IPS DF 4.7 (cell line): ENCODE data around the gene KLHL35.

Experiments used
- DNase-seq: peaks from one replicate; pipeline ENCODE4 v3.0.0-alpha.2; 2013; ENCODE audit warnings: low spot score; ENCODE audit errors: extremely low read depth

Gene KLHL35

DNA sequence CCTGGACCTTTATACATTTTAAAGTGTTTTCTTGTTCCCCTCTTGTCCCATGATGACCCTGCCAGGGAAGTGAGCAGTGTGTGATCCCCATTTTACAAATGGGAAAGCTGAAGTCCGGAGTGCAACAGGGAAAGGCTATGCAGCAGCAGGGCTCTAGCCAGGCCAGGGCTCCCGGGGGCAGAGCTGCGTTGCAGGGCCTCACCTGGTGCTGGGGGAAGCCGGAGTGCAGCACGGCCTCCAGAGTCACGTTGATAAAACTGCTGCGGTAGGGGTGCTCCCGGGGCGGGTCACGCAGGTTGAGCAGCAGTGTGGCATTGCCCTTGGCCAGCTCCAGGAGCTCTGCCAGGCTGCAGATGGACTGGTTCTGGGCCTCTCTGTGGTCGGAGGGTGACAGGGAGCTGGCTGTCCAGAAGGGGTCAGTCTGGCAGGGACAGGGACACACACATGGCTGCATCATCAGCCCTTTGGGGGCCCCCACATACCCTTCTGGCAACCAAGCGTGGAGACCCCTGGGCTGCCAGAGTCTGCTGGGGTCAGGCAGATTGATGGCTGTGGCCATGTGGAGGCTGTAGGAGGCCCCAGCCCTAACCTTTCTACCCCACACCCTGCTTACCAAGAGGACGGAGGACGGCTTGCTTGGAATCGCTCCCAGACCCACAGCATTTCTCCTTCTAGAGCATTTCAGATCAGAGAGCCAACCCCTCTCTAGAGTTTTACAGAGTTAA is 9.3 kb upstream of the KLHL35 start:
- no peak for DNase-seq

DNA sequence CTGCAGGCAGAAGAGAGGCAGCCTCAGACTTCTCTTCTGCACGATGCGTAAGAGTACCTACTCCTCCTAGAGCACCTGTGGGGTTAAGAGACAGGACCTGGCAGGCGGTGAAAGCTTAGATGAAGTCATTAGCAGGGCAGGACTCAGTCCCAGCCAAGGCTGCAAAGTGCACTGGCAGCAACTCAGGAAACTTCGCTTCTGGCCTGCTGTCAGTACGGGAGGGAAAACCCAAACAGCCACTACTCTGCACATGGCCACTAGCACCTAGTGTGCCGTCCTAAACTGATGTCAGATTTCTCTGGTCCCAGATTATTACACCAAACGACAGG is 8.8 kb upstream of the KLHL35 start:
- no peak for DNase-seq

DNA sequence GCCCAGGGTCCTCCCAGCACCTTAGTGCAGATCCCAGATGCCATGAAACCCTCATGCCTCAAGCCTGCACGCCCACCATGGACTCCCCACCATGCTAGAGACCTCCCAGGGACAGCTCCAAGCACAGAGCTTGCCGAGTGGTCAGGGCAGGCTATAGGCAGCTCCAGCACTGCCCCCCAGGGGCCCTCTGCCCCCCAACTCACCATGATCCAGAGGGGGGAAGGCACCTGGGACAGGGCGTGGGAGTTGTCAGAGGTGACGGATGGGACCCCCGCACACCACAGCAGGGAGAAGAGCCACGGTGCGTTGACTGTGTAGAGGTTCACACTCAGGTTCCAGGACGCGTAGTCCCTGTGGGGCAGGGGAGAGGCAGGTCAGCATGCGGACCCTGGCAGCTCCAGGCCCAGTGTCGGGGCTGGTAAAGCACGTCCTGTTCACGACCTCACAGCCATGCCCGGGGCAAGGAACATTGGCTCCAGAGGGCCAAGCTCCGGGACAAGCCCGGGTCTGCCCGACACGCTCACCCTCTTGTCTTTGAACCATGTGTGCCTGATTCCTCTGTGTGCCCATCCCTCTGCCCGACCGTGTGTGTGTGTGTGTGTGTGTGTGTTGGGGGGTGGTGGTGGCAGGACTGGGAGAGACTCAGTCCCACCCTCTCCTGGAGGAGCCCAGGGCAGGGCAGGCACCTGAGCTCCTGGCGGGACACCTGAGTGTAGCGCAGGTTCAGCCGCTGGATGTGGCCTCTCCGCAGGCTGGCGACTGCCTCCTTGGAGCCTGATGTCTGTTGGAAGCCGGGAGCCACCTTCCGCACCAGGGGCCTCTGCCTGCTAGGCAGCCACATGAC is 8.2 kb upstream of the KLHL35 start:
- no peak for DNase-seq

DNA sequence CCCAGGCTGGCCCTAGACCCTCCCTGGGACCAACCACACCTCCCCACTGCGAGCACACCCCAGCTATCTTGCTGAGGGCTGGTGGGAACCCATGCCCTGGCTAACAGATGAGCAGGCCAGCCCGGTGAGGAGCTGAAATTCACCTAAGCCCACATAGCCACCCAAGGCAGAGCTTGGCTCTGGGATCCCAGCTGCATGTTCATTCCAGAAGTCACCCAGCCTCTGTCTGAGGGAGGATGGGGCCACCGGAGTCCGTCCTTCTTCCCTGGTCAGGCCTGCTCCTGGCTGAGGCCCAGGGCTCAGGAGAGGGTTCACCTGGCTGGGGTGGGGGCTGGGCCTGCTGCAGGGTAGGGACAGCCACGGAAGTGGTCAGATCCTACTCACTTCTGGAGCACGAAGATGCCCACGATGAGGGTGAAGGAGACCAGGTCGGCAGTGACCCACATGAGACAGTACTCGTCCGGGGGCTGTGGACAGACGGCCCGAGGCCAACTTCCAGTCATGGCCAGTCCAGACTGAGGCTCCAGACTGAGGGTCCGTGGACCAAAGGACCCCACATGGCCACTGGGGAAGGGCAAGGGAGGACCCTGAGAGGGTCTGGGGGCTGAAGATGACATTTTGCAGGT is 6.6 kb upstream of the KLHL35 start:
- DNase-seq: no peak

DNA sequence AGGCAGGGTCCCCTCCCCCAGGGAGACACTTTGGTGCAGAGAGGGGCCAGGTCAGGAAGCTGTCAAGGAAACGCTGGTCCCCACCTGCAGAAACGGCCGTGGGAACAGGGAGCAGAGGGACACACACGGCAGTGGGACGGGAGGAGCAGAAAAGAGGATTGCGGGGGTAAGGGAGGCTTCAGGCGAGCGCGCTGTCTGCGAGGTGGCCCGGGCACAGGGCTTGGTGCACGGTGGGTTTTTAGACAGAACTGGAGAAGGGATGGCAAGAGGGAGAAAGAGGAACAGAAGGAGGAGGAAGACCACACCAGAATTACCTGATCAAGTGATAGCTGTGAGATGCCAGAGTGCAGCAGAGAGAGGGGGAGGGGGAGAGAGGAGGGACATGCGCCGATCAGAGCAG is 6.0 kb upstream of the KLHL35 start:
- DNase-seq: no peak

DNA sequence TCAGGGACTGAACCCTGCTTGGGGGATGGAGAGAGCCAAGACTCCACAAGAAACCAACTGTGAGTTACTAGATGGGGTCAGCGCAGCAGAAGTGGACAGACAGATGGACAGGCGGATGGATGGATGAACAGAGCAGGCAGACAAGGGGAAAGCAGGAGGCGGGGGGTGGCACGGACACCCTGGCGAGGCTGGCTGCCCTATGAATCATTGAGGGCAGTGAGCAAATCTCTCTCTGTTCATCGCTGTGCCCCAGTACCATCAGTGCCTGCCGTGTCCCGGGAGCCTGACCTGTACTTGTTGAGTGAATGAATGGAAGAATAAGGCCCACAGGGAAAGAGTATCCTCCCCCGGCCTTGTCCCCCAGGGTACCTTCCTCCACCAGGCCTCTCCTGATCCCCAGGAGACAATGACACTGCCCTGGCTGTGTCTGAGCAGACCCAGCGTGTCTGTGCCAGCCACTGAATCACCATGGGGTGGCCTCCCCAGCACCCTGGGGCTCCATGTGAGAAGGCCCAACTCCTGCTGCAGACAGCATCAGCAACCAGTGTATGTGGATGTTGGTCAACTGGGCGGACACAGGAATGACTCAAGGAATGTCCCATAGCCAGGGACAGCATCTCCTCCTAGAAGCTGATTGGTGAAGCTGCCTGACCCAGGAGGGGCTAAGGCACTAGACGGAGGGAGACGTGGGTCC is 5.1 kb upstream of the KLHL35 start:
- DNase-seq: no peak

DNA sequence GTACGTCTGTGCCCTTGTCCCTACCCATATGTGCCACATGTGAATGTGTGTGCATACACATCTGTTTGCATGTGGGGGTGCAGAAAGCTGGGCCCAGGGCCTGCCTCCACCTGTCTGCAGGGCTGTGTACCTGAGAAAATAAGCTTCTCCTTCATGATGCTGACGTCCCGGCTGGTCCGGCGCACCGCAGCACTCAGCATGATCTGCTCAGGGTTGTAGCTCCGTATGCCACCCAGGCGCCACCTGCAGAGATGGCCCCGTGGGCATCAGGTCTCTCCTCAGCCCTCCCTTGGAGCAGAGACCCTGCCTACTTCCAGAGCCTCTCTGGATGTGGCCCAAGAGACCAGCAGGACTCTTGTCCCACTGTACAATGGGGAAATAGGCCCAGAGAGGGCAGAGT is 3.8 kb upstream of the KLHL35 start:
- no peak for DNase-seq

DNA sequence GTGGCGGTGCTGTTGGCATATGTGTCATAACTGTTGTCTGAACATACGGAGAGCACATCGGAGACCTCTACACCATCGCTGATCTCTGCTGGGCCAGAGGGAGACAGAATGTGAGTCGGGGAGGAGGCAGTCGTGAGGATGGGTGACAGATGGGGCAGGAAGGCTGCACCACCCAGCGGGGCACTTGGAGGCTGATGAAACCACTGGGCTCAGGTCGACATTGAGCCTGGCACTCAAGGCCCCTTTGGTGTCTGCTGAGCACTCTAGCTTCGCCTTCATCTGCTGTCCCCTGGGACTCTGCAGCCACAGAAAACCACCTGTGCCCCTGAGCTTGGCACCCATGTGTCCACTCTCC is 2.5 kb upstream of the KLHL35 start:
- DNase-seq: no peak

DNA sequence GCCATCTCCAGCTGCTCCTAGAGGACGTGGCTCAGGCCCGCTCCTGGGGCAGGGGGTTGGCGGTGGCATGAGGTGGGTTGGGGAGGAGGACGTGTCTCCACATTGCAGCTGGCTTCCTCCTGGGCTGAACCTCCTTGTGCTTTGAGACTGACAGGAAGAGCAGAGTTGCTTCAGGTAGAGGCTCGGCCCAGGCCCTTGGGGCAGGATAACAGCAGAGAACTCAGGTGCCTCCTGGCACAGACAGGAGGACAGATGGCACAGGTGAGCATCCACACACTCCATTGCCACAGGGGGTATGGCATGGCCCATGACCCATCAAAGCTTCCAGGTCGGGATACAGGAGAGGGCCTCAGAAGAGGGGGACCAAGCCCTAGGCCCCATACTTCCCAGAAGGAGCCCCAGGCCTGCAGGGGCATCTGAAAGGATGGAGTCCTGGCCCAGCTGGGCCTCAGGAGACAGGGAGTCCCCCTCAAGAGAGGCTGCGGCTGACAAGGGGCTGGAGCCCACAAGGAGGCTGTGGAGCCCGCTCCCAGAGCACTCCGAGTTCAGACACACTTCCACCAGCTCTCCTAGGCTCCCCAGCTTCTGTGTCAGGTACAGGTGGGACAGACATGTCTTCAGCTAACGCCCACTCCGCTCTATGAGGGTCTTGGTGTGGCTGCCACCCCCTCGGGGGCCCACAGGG is 2.0 kb upstream of the KLHL35 start:
- no peak for DNase-seq

DNA sequence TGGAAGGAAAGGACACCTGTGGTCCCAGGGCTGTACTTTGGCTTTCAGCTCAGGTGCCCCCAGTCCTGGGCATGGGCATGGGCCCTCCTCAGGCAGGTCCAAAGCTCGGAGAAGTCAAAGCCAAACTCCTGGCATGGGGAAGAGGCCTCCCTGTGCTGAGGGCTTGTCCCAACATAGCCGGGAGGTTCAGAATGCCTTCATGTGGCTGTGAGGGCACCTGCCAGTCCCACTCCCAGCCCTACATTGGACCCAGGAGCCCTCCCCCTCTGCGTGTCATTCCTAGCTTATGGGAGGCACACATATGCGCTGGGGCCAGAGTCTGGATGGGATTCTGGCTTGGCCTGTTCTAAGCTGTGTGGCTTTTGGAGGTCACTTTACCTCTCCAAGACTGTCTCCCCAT is 1.0 kb upstream of the KLHL35 start:
- DNase-seq: no peak

DNA sequence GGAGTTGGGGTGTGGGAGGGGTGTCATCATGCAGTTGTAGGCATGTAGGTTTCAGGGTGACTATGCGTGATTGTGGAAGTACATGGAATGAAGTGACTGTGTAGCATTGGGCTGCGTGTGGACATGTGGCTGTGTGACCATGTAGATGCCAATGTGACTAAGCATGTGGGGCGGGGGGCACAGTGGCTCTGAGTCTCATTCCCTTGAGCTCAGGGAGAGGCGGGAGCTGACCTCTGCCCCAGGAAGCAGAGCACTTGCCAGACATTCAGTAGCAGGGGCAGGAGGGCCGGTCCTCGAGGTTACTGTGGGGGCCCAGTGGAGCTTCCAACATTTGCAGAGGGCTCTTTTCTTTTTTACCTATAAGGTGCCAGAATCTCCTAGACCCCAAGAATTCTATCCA is 440 bp upstream of the KLHL35 start:
- no peak for DNase-seq

DNA sequence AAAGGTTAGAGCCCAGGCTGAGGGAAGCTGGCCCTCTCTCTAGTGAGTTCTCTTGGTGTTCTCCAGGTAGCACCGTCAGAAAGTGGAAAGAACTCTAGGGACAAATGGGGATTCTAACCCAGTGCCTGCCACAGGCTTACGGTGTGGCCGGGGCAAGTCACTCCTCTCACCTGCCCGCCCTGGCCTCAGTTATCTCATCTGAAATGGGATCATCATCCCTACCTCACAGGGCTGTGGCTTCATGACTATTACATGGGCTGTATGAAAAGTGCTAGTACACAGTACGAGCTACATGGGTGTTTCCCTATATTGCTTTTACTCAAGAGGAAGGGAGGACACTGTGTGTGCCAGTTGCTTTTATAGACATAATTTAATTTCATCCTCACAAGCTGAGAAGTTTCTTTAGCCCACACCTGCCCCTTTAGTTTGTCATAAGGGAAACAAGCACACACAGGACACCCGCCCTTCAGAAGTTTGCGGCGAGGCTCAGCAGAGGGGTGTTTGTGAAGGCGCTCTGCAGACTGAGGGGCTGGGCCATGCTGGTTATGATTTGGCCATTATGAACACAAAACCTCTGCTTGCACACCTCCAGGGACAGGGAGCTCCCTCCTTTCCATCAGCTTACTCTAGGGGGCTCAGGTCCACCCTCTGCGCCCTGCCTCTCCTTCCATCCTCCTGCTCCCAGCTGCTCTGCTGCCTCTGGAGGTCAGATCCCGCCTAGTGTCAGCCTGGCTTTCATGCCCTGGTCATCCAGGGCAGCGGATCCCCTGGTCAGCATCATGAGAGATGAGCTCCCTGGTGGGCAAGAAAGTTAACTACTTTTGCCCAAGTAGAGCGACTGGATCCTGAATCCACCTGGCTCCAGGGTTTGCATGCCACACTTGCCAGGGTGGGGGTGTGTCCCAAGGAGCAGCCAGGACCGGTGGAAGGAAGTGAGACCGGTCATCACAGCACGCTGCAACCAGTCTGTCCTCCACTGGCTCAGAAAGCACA is 1.2 kb downstream of the KLHL35 start:
- no peak for DNase-seq

DNA sequence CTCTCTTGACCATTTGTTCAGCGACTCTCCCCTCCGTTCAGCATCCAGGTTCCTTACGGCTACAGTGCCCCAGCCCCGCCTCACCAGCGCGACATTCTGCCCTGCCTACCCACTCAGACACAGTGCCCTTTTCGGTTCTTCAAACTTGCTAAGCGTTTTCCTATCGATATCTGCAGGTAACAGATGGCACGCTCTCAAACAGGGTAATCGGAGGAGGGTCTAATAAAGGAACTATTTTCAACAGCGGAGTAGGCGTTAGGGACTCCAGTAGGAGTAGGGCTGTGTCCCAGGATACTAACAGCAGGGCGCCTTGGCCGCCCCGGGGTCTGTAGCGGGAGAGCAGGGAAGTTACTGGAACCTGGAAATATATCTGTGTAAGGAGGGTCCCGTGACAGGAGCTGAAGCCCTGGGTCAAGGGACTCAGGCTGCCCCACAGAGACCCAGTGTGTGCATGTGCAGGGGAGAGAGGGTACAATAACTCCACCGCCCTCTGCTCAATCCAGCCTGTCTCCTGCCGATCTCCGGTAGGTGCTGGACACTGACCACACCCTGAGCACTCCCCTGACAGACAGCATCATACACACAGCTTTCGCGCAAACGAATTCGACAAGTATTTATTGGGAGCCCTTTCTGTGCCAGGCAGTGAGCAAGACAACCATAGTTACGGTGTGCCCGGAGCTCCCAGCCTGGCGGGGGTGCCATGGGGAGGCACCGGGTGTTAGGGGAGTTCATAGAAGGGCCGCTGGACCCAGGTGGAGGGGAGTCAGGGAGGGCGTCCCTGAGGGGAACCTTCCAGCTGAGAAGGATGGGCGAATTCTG is 2.1 kb downstream of the KLHL35 start:
- no peak for DNase-seq

DNA sequence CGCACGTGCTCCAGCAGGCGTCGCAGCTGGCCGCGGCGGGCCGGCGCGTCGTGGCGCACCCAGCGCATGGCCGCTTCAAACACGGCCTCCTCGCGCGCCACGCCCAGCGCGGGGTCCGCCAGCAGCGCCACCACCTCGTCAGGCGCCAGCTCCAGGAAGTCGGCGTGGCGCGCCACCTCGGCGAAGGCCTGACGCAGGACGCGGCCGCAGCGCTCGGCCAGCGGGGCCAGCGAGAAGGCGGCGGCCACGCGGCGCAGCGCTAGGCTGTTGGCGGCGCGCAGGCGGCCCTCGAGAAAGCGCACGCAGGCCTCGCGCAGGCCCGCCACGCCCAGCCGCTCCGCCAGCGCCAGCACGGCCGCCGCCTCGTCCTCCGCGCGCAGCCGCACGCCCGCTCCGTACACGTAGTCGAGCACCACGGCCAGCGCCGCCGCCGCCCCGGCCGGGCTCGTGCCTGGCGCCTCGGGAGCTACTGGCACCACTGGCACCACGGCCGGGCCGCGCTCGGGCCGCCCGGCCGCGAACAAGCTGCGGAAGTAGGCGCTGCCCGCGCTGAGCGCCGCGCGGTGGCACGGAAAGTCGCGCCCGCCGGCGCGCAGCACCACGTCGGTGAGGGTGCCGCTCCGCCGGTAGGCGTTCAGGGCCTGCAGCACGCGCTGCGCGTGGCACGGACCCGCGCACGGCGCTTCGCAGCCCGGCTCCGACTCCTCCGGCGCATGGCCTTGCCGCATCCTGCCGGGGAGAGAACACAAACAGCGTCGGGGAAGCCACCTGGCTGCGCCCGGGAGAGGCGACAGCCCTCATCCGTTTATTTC is 2.9 kb downstream of the KLHL35 start:
- no peak for DNase-seq

DNA sequence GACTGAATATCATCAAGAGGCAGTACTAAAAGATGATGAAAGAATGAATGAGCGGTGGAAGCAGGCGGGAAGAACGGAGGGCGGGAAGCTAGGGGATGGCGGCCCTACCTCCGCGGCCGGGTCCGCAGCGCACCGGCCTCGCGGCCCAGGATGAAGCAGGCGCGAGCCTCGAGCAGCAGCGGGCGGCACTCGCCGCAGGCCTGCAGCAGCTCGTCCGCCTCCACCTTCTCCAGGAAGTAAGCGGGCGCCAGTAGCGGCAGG is 3.4 kb downstream of the KLHL35 start:
- DNase-seq: no peak

DNA sequence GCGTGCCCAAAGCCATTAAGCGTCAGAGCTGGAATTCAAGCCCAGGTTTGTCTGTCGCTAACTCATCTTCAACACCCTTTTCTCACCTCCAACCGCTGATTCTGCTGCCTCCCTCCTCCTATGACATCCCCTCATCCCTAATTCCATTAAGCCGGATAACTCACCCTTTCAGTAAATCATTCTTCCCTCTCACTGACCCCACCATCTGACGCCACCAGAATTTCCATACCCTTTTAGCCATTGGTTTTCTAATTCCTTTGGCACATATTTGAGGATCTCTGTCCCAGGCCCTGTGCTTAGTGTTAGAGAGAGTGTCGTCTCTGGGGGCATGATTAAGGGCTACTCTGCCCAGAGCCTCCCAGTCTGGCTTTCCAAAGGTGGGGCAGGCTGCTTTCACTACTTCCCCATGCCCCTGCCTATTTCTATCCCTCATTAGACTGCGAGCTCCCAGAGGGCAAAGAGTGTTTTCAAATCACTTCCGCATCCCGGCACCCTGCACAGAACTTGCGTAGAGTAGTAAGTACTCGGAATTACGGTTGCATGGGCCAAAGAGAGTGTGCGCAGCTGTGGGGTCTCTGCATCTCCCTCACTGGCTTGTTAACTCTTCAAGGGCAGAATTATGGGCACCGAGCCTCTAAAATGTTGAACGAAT is 3.9 kb downstream of the KLHL35 start:
- DNase-seq: no peak

DNA sequence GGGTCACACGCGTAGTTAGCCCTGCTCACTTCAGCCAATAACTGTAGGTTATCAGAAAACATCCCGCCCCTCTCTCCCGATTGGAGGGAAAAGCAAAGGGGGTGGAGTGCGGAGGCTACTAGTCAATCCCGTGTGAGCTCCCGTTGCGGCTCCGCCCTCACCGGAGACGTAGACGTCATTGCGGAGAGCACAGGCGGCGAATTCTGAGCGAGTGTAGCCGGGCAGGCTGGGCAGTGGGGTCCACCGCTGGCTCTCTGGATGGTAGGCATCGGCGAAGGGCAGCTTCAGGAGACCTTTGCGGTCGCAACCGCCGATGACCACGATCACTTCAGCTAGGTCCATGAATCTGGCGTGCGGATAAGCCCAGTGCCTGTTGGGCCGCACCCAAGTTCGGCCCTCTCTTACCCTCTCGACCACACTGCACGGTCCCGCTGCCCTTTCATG is 4.7 kb downstream of the KLHL35 start:
- no peak for DNase-seq

DNA sequence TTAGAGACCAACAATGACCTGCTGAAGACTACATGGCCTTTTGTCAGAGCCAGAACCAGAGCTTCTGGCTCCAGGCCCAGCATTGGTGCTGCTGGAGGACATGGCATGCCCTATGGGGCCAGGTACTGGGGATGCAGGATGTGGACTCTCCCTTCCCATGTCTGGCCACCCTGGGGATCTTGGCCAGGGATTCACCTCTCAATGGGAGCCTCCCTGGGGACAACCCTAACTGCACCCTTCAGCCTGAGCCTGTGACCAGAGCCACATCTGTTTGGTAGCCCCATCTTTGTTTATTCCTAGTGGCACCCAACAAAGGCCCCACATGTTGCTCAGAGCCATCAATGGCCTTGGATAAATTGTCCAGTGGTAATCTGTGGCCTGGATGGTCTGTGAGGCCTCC is 5.8 kb downstream of the KLHL35 start:
- no peak for DNase-seq
